Spleen (tissue), 11 donors: ENCODE measurements around the gene TJP2. TPM values are rescaled to one million over a fixed set of nuclear protein-coding genes. Genes with fewer than 3 reads are reported as not detected.

Experiments used
- DNase-seq: peaks from one replicate; pipeline ENCODE4 v3.0.0-alpha.2; 2020
- H3K27ac ChIP-seq, 8 donors: fragments of 200-600 bp; sonication (generic) in 7 of 8; 1 replicate in 4 of 8; 2 replicates in 4 of 8; pipeline versions ENCODE4 v1.5.0 to v1.8.0; 2016 to 2021; ENCODE audit warnings: inconsistent platforms in 4 of 8, mild to moderate bottlenecking in 4 of 8, moderate library complexity in 1 of 8
- H3K27me3 ChIP-seq, 7 donors: fragments of 200-600 bp; sonication (generic) in 6 of 7; replicated peaks in 1 of 7; 1 replicate in 4 of 7; 2 replicates in 3 of 7; pipeline versions ENCODE4 v1.5.0 to v1.8.0; 2016 to 2021; ENCODE audit warnings: inconsistent platforms in 3 of 7, mild to moderate bottlenecking in 1 of 7
- H3K36me3 ChIP-seq, 6 donors: fragments of 200-600 bp; sonication (generic) in 5 of 6; 1 replicate in 4 of 6; 2 replicates in 2 of 6; pipeline versions ENCODE4 v1.5.0 to v1.8.0; 2016 to 2021; ENCODE audit warnings: inconsistent platforms in 2 of 6
- H3K4me1 ChIP-seq, 6 donors: fragments of 200-600 bp; sonication (generic) in 5 of 6; 1 replicate in 3 of 6; 2 replicates in 3 of 6; pipeline versions ENCODE4 v1.5.0 to v1.8.0; 2016 to 2021; ENCODE audit warnings: inconsistent platforms in 3 of 6
- H3K4me3 ChIP-seq, 8 donors: fragments of 200-600 bp; sonication (generic) in 7 of 8; 1 replicate in 4 of 8; 2 replicates in 4 of 8; pipeline versions ENCODE4 v1.5.0 to v1.8.0; 2016 to 2021; ENCODE audit warnings: inconsistent platforms in 4 of 8, mild to moderate bottlenecking in 4 of 8, moderate library complexity in 2 of 8
- H3K9me3 ChIP-seq, 8 donors: fragments of 200-600 bp; sonication (generic) in 7 of 8; 1 replicate in 4 of 8; 2 replicates in 4 of 8; pipeline versions ENCODE4 v1.5.0 to v1.8.0; 2016 to 2021; ENCODE audit warnings: inconsistent platforms in 4 of 8
- CTCF ChIP-seq, 11 experiments: fragments of 200-600 bp in 7 of 11; fragments of 450-650 bp in 4 of 11; sonication (generic) in 4 of 11; IDR thresholded peaks in 8 of 11; conservative IDR thresholded peaks in 3 of 11; 1 replicate in 7 of 11; 2 replicates in 4 of 11; pipeline versions ENCODE4 v1.4.0 to v1.8.0; 2016 to 2021; ENCODE audit warnings: antibody characterized with exemption in 11 of 11, inconsistent platforms in 4 of 11, mild to moderate bottlenecking in 1 of 11
- POLR2A ChIP-seq, 3 donors: fragments of 450-650 bp; IDR thresholded peaks; one replicate each; pipeline ENCODE4 v1.5.1; 2017; ENCODE audit warnings: antibody characterized with exemption in 3 of 3, mild to moderate bottlenecking in 1 of 3
- POLR2AphosphoS5 ChIP-seq, 3 donors: sonication (generic); formaldehyde crosslinking; IDR thresholded peaks; one replicate each; pipeline ENCODE4 v1.5.1; 2017; ENCODE audit warnings: antibody characterized with exemption in 3 of 3
- WGBS, 5 donors: extraction: QIAGEN DNeasy Blood & Tissue Kit in 3 of 5; methylation state at CpG; one replicate each; pipeline versions ENCODE4 v1.1.5 to v1.1.7; 2013 to 2018; 5-methylcytosine and 5-hydroxymethylcytosine counted together
- intact Hi-C: fragments of 100-400 bp; cut with DNase I; formaldehyde crosslinking; loops from one replicate; pipeline ENCODE4 v1.15.0; 2023; ENCODE audit warnings: low total_unique reads
- polyA plus RNA-seq, 3 donors: library from polyadenylated mRNA; stranded (reverse); fragments of 200-250 nt; gene quantifications; one replicate each; pipeline ENCODE4 v1.2.1, GENCODE V29; 2013
- total RNA-seq, 7 donors: library from RNA; depleted of rRNA in 3 of 7; stranded (reverse); fragments of >200 nt in 3 of 7; fragmentation: NEBNext Ultra II Directional in 4 of 7; extraction: Animal tissue kit (Norgen Biotek cat#: 25700) in 4 of 7; gene quantifications; one replicate each; pipeline versions ENCODE4 v1.1.0 to v1.2.1, GENCODE V29; 2016 to 2021
- donor health status: healthy with polysubstance abuse.
- donor health status: DM: no; HTN: no; CAD: no; lungs with moderate emphysema.
- donor health status: DM: no; HTN: no; CAD: no.
- donor health status: Bipolar disorder and iron deficiency.
- donor health status: healthy.
- donor health status: DM: no; HTN: no; CAD: no.
- donor health status: DM: yes; HTN: yes; CAD: no.

The TJP2 gene
- total and polyA plus RNA-seq, 10 donors, result 2.9 to 20.5 (median 15.2) TPM

- Histone ChIP-seq H3K4me1 (no peaks in the 10 kb centered on the region), H3K27me3 (no peaks in the 10 kb centered on the region), H3K36me3 (no peaks in the 10 kb centered on the region), H3K27ac (no peak overlapping the region), H3K4me3 (no peak overlapping the region), H3K9me3 (peaks cover 0 to 17% (median 15%) of the 10 kb centered on the region in 8 donors)
- WGBS, 5 donors, result 79 to 93% (median 88%) methylated on average over 5 of the region's 5 CpGs
- intact Hi-C loops, result no loop called here
- no peak for DNase-seq
- no peak for TF ChIP-seq CTCF (IDR thresholded peaks at IDR 0.05 in 8 of 11, conservative IDR thresholded peaks at IDR 0.05 in 3 of 11)
- TF ChIP-seq POLR2AphosphoS5 (IDR thresholded peaks at IDR 0.05), result no peak
- TF ChIP-seq POLR2A (IDR thresholded peaks at IDR 0.05), result no peak
Measured at GRCh38 chr9:69308206-69308931, 134.3 kb downstream of the TJP2 start.

- Histone ChIP-seq H3K4me3 (no peak overlapping the region), H3K27me3 (peaks cover 0 to 6% (median 0%) of the 10 kb centered on the region in 7 donors), H3K9me3 (peaks cover 0 to 29% (median 23%) of the 10 kb centered on the region in 8 donors), H3K4me1 (no peaks in the 10 kb centered on the region), H3K27ac (no peak overlapping the region), H3K36me3 (no peaks in the 10 kb centered on the region)
- intact Hi-C loops, result no loop called here
- DNase-seq, result no peak
- no peak for TF ChIP-seq POLR2A (IDR thresholded peaks at IDR 0.05)
- TF ChIP-seq POLR2AphosphoS5 (IDR thresholded peaks at IDR 0.05), result no peak
- TF ChIP-seq CTCF (IDR thresholded peaks at IDR 0.05 in 8 of 11, conservative IDR thresholded peaks at IDR 0.05 in 3 of 11), result no peak
Measured at GRCh38 chr9:69313175-69313574, 139.1 kb downstream of the TJP2 start.

GRCh38 chr9:69314547-69314946 lies 140.5 kb downstream of the TJP2 start:
- Histone ChIP-seq H3K9me3 (peaks cover 0 to 29% (median 23%) of the 10 kb centered on the region in 8 donors), H3K27ac (no peak overlapping the region), H3K4me3 (no peak overlapping the region), H3K36me3 (no peaks in the 10 kb centered on the region), H3K4me1 (no peaks in the 10 kb centered on the region), H3K27me3 (peaks cover 0 to 6% (median 0%) of the 10 kb centered on the region in 7 donors)
- intact Hi-C loops, result no loop called here
- DNase-seq, result no peak
- WGBS, 5 donors, result 61 to 83% (median 80%) methylated on average over 1 of the region's 1 CpG
- no peak for TF ChIP-seq CTCF (IDR thresholded peaks at IDR 0.05 in 8 of 11, conservative IDR thresholded peaks at IDR 0.05 in 3 of 11)
- no peak for TF ChIP-seq POLR2A (IDR thresholded peaks at IDR 0.05)
- TF ChIP-seq POLR2AphosphoS5 (IDR thresholded peaks at IDR 0.05), result no peak

- H3K27ac ChIP-seq, result no peak overlapping the region
- intact Hi-C loops, result no loop called here
- DNase-seq, result no peak
- 71 to 90% (median 77%) methylated on average over 2 of the region's 2 CpGs for WGBS, 5 donors
- peaks cover 0 to 6% (median 0%) of the 10 kb centered on the region in 7 donors for H3K27me3 ChIP-seq
- no peak overlapping the region for H3K4me3 ChIP-seq
- H3K9me3 ChIP-seq, result peaks cover 0 to 25% (median 21%) of the 10 kb centered on the region in 8 donors
- no peaks in the 10 kb centered on the region for H3K4me1 ChIP-seq
- TF ChIP-seq CTCF (IDR thresholded peaks at IDR 0.05 in 8 of 11, conservative IDR thresholded peaks at IDR 0.05 in 3 of 11), result no peak
- TF ChIP-seq POLR2AphosphoS5 (IDR thresholded peaks at IDR 0.05), result no peak
- H3K36me3 ChIP-seq, result no peaks in the 10 kb centered on the region
Measured at GRCh38 chr9:69317081-69317480, 143.0 kb downstream of the TJP2 start.
